K562 (cell line): Measurements from ENCODE around the gene HINT3. TPM values are rescaled to one million over a fixed set of nuclear protein-coding genes. Genes with fewer than 3 reads are reported as not detected.
A peak's percentile ranks its signal among the peaks of the same experiment; 100 is the strongest.

Experiments used
- ATF7 ChIP-seq: fragments of 450-650 bp; IDR thresholded peaks from 2 replicates; pipeline ENCODE4 v1.7.1; 2014; ENCODE audit warnings: mild to moderate bottlenecking, moderate library complexity
- CBFA2T3 ChIP-seq: fragments of 450-650 bp; IDR thresholded peaks from 2 replicates; pipeline ENCODE4 v1.6.1; 2017
- DPF2 ChIP-seq: fragments of 450-650 bp; IDR thresholded peaks from 2 replicates; pipeline ENCODE4 v1.6.1; 2016
- FOXM1 ChIP-seq, 2 experiments: fragments of 450-650 bp in 1 of 2; sonication (generic) in 1 of 2; formaldehyde crosslinking in 1 of 2; IDR thresholded peaks; 2 replicates each; pipeline versions ENCODE4 v1.6.1 to v1.9.0; 2017 to 2022; ENCODE audit warnings: low read depth in 2 of 2, mild to moderate bottlenecking in 2 of 2, missing genetic modification reagents in 1 of 2, moderate library complexity in 1 of 2
- HDGF ChIP-seq: fragments of 450-650 bp; IDR thresholded peaks from 2 replicates; pipeline ENCODE4 v1.6.1; 2016
- MNT ChIP-seq, 2 experiments: fragments of 450-650 bp; conservative IDR thresholded peaks; 2 replicates each; pipeline ENCODE4 v1.6.1; 2017; ENCODE audit warnings: mild to moderate bottlenecking in 2 of 2, moderate library complexity in 2 of 2
- MTA2 ChIP-seq: fragments of 450-650 bp; IDR thresholded peaks from 2 replicates; pipeline ENCODE4 v1.6.1; 2016; ENCODE audit warnings: low read depth
- NCOA1 ChIP-seq: fragments of 450-650 bp; IDR thresholded peaks from 2 replicates; pipeline ENCODE4 v1.6.1; 2016; ENCODE audit warnings: low read depth
- SMAD4 ChIP-seq: fragments of 250-450 bp; sonication (Bioruptor Pico); conservative IDR thresholded peaks from 2 replicates; pipeline ENCODE4 v1.8.0; 2021; ENCODE audit warnings: inconsistent platforms, mild to moderate bottlenecking, moderate library complexity
- SMARCC2 ChIP-seq: fragments of 450-650 bp; IDR thresholded peaks from 2 replicates; pipeline ENCODE4 v1.6.1; 2017; ENCODE audit warnings: antibody characterized with exemption, moderate library complexity, mild to moderate bottlenecking, low read depth
- TEAD4 ChIP-seq, 2 experiments: sonication (generic) in 1 of 2; formaldehyde crosslinking in 1 of 2; IDR thresholded peaks; 2 replicates each; pipeline versions ENCODE4 v1.6.1 to v1.8.0; 2012 to 2022; ENCODE audit warnings: borderline replicate concordance in 1 of 2, inconsistent platforms in 1 of 2, low read length in 1 of 2, mild to moderate bottlenecking in 1 of 2, missing genetic modification reagents in 1 of 2
- ZBTB11 ChIP-seq, 3 experiments: fragments of 200-800 bp in 1 of 3; fragments of 250-450 bp in 1 of 3; fragments of 450-650 bp in 1 of 3; sonication (Bioruptor Pico) in 1 of 3; sonication (Bioruptor generic) in 1 of 3; formaldehyde crosslinking in 1 of 3; IDR thresholded peaks; 2 replicates each; pipeline versions ENCODE4 v1.6.1 to v1.8.0; 2016 to 2022; ENCODE audit warnings: mild to moderate bottlenecking in 2 of 3, missing genetic modification characterization in 2 of 3, missing compliant biosample characterization in 1 of 3, moderate library complexity in 1 of 3
- ZNF133 ChIP-seq: fragments of 250-450 bp; sonication (Bioruptor Pico); IDR thresholded peaks from 2 replicates; pipeline ENCODE4 v1.4.0; 2020; ENCODE audit warnings: mild to moderate bottlenecking
- ZNF146 ChIP-seq: IDR thresholded peaks from one replicate; pipeline ENCODE4 v1.6.1; 2018; ENCODE audit warnings: missing compliant biosample characterization; ENCODE audit not compliant: unreplicated experiment
- ZNF384 ChIP-seq: IDR thresholded peaks from 2 replicates; pipeline ENCODE4 v1.6.1; 2012; ENCODE audit warnings: low read depth, low read length, improper control_type of control experiment
- ZNF398 ChIP-seq: fragments of 250-450 bp; sonication (Bioruptor Pico); IDR thresholded peaks from 2 replicates; pipeline ENCODE4 v1.8.0; 2021; ENCODE audit warnings: moderate library complexity, mild to moderate bottlenecking, inconsistent platforms
- ZNF644 ChIP-seq: fragments of 200-800 bp; sonication (Bioruptor generic); IDR thresholded peaks from 2 replicates; pipeline ENCODE4 v1.6.1; 2016; ENCODE audit warnings: low read depth, missing genetic modification characterization, missing compliant biosample characterization
- polyA plus RNA-seq, 8 experiments: library from polyadenylated mRNA; depleted of rRNA in 4 of 8; stranded (reverse) in 5 of 8; unstranded in 3 of 8; fragments of >200 nt; fragmentation: Nextera tagmentation in 2 of 8; fragmentation: Illumina TruSeq in 1 of 8; extraction: Ambion mirVana in 2 of 8; extraction: Trizol in 1 of 8; gene quantifications; 2 replicates each; pipeline versions ENCODE4 v1.2.1 to v1.2.3, GENCODE V29; 2011 to 2014; ENCODE audit warnings: inconsistent platforms in 1 of 8, missing spikeins in 1 of 8
- total RNA-seq, 7 experiments: library from RNA; depleted of rRNA in 6 of 7; stranded (reverse); fragments of >200 nt in 6 of 7; fragmentation: Illumina TruSeq in 2 of 7; extraction: Trizol in 2 of 7; gene quantifications; 2 replicates each; pipeline versions ENCODE4 v1.2.1 to v1.2.3, GENCODE V29; 2011 to 2021; ENCODE audit warnings: low replicate concordance in 1 of 7

The HINT3 gene
- total and polyA plus RNA-seq, 9 of the 15 experiments (the other 6 are each of a cell fraction or from before 2014, with no cell fraction given), result 1.4 to 16.6 (median 10.8) TPM

GRCh38 chr6:125954735-125955339 lies 1.7 kb upstream of the HINT3 start (continued):
- TF ChIP-seq ZNF398 (CRISPR knock-in tag) (no peak), SMAD4 (CRISPR knock-in tag) (no peak; the same call in 1 of the 2 replicates), FOXM1 (IDR thresholded peaks at IDR 0.05; ENCODE audit: low read depth) (peak; percentile 64), FOXM1 (CRISPR knock-in tag; IDR thresholded peaks at IDR 0.05; ENCODE audit: low read depth) (no peak), ZNF133 (CRISPR knock-in tag) (no peak), ZNF644 (peak; percentile 36; the same call in 1 of the 2 replicates), CBFA2T3 (peak; percentile 77), MNT (conservative IDR thresholded peaks at IDR 0.05) (no peak), TEAD4 (IDR thresholded peaks at IDR 0.05; ENCODE audit: low read length) (peak; percentile 69), TEAD4 (CRISPR knock-in tag; IDR thresholded peaks at IDR 0.05; ENCODE audit: borderline replicate concordance) (no peak), SMARCC2 (0 out of 2 replicates have a peak, but pooled peaks have one; percentile 48), ZBTB11 (CRISPR knock-in tag; IDR thresholded peaks at IDR 0.05) (peak in 1 of 3 experiments; percentile 31; a peak in 1 of 6 replicates), ZNF146 (CRISPR knock-in tag) (peak; percentile 57), HDGF (no peak), NCOA1 (peak; percentile 10; the same call in 1 of the 2 replicates), ATF7 (0 out of 2 replicates have a peak, but pooled peaks have one; percentile 31), ZNF384 (no peak), MTA2 (0 out of 2 replicates have a peak, but pooled peaks have one; percentile 24), DPF2 (peak; percentile 75)
